Endodermal cell (in vitro differentiated cells): Measurements from ENCODE around the gene BFSP2. TPM values are rescaled to one million over a fixed set of nuclear protein-coding genes. Genes with fewer than 3 reads are reported as not detected.

ENCODE experiments used
- DNase-seq: peaks from one replicate; pipeline ENCODE4 v3.0.0-alpha.2; 2017
- H3K27ac ChIP-seq: 2 replicates; pipeline ENCODE4 v1.5.1; 2013; ENCODE audit warnings: mild to moderate bottlenecking, low read depth, low read length, moderate library complexity
- H3K27me3 ChIP-seq: 2 replicates; pipeline ENCODE4 v1.6.1; 2013; ENCODE audit warnings: mild to moderate bottlenecking, low read length, moderate library complexity; ENCODE audit not compliant: insufficient read depth, control insufficient read depth, poor library complexity, severe bottlenecking
- H3K36me3 ChIP-seq: 2 replicates; pipeline ENCODE4 v1.7.0; 2013; ENCODE audit warnings: mild to moderate bottlenecking, low read length, moderate library complexity; ENCODE audit not compliant: control insufficient read depth, insufficient read depth
- H3K4me1 ChIP-seq: one replicate; pipeline ENCODE4 v1.7.0; 2013; ENCODE audit warnings: low read length; ENCODE audit not compliant: control insufficient read depth, insufficient read depth
- H3K4me3 ChIP-seq: 2 replicates; pipeline ENCODE4 v1.5.1; 2013; ENCODE audit warnings: mild to moderate bottlenecking, low read length, moderate library complexity
- H3K9ac ChIP-seq: 2 replicates; pipeline ENCODE4 v1.6.1; 2013; ENCODE audit warnings: mild to moderate bottlenecking, low read length, moderate library complexity; ENCODE audit not compliant: poor library complexity, severe bottlenecking; ENCODE audit errors: extremely low read depth
- H3K9me3 ChIP-seq: 2 replicates; pipeline ENCODE4 v1.6.1; 2013; ENCODE audit warnings: mild to moderate bottlenecking, low read length, moderate library complexity; ENCODE audit not compliant: control insufficient read depth
- H3K27ac Mint-ChIP-seq: 2 replicates; pipeline ENCODE4 v1.8.0; 2020; ENCODE audit warnings: mixed read lengths
- H3K27me3 Mint-ChIP-seq: 2 replicates; pipeline ENCODE4 v1.8.0; 2021; ENCODE audit warnings: mild to moderate bottlenecking, mixed read lengths; ENCODE audit not compliant: insufficient read depth
- H3K36me3 Mint-ChIP-seq: 2 replicates; pipeline ENCODE4 v1.8.0; 2020; ENCODE audit warnings: low read depth, mixed read lengths
- H3K4me1 Mint-ChIP-seq: 2 replicates; pipeline ENCODE4 v1.8.0; 2020; ENCODE audit warnings: mixed read lengths
- H3K4me3 Mint-ChIP-seq: 2 replicates; pipeline ENCODE4 v1.8.0; 2020; ENCODE audit warnings: mild to moderate bottlenecking, moderate library complexity, mixed read lengths
- H3K9me3 Mint-ChIP-seq: 2 replicates; pipeline ENCODE4 v1.8.0; 2020; ENCODE audit warnings: mild to moderate bottlenecking, mixed read lengths
- WGBS, 2 experiments: methylation state at CpG; one replicate each; pipeline versions ENCODE4 v1.1.5 to v1.1.7; 2013; ENCODE audit warnings: missing lambda C conversion rate in 2 of 2, mixed read lengths in 1 of 2; ENCODE audit not compliant: insufficient coverage in 1 of 2, insufficient read length in 1 of 2; 5-methylcytosine and 5-hydroxymethylcytosine counted together
- total RNA-seq, 2 donors: library from RNA; stranded (reverse); fragmentation: NEBNext Ultra II Directional in 1 of 2; extraction: Animal tissue kit (Norgen Biotek cat#: 25700) in 1 of 2; gene quantifications; 2 replicates in 1 of 2; 3 replicates in 1 of 2; pipeline ENCODE4 v1.2.1, GENCODE V29; 2021
- TF ChIP-seq, protein P1 (sequence below): fragments of 200-600 bp; sonication (generic); conservative IDR thresholded peaks from 2 replicates; pipeline ENCODE4 v1.5.0; 2021; ENCODE audit warnings: antibody characterized with exemption, mild to moderate bottlenecking

Gene BFSP2
- total RNA-seq, 2 donors from 2014 or later: not detected

DNA sequence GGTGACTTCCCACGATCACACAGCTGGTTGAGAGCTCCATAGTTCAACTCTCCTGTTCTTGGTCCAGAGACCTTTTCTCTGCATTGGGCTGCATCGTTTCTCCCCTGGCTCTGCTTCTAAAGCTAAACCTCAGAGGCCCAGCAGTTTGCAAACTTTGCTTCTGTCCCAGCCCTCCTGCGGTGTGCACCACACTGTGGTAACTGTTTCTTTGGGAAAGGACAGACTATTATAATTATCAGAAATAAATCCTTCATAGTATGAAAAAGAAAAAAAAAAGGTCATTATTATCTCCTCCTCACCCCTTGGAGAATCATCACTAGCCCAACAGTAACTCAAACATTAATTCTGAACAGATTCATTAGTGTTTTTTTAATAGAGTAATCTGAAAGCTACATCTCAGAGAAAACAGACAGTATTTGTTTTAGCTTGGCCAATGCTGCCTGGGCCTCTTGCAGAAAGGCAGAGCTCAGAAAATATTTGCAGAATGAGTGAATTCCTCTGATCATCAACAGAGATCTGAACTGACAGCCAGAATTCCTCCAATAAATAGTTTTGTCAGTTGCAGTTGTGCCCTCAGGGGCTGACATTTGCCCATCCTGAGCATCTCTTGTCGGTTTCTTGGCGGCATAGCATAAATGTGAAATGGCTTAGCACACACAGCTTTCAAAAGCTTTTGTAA, 52.9 kb downstream of the BFSP2 start:
- TF ChIP-seq, protein P1, sequence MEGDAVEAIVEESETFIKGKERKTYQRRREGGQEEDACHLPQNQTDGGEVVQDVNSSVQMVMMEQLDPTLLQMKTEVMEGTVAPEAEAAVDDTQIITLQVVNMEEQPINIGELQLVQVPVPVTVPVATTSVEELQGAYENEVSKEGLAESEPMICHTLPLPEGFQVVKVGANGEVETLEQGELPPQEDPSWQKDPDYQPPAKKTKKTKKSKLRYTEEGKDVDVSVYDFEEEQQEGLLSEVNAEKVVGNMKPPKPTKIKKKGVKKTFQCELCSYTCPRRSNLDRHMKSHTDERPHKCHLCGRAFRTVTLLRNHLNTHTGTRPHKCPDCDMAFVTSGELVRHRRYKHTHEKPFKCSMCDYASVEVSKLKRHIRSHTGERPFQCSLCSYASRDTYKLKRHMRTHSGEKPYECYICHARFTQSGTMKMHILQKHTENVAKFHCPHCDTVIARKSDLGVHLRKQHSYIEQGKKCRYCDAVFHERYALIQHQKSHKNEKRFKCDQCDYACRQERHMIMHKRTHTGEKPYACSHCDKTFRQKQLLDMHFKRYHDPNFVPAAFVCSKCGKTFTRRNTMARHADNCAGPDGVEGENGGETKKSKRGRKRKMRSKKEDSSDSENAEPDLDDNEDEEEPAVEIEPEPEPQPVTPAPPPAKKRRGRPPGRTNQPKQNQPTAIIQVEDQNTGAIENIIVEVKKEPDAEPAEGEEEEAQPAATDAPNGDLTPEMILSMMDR: no peak
- 75 to 76% methylated on average over 4 to 5 of the region's 5 CpGs for WGBS, 2 experiments
- no peak overlapping the region for H3K9ac ChIP-seq
- no peaks in the 10 kb centered on the region for H3K9me3 ChIP-seq
- no peak overlapping the region for H3K27ac ChIP-seq
- Mint-ChIP-seq H3K36me3 (no peaks in the 10 kb centered on the region), H3K4me3 (no peak overlapping the region), H3K27ac (no peak overlapping the region), H3K9me3 (no peaks in the 10 kb centered on the region), H3K4me1 (peaks cover 20% of the 10 kb centered on the region), H3K27me3 (no peaks in the 10 kb centered on the region)
- H3K4me1 ChIP-seq: peaks cover 7% of the 10 kb centered on the region
- H3K4me3 ChIP-seq: no peak overlapping the region
- no peaks in the 10 kb centered on the region for H3K27me3 ChIP-seq
- no peak for DNase-seq
- H3K36me3 ChIP-seq: no peaks in the 10 kb centered on the region

DNA sequence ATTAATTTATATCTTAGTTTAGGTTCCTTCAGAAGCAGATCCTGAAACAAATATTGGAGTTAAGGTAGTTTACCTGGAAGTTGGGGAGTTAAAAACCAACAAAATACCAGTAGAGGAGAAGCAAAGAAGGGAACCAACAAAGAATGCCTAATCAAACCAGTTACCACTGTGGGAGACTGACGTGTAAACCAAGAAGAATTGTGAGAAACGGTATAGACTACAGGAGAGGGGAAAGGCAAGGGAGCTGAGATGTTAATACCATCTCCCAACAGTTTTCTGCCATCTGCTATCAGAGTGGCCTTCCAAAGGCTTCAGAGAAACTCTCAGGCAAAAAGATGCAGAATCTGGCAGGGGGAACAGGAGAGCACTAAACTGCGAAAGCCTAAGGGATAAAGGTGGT, 53.5 kb downstream of the BFSP2 start:
- Histone ChIP-seq H3K9ac (no peak overlapping the region), H3K4me1 (peaks cover 7% of the 10 kb centered on the region), H3K27me3 (no peaks in the 10 kb centered on the region), H3K9me3 (no peaks in the 10 kb centered on the region), H3K4me3 (no peak overlapping the region), H3K36me3 (no peaks in the 10 kb centered on the region), H3K27ac (no peak overlapping the region)
- Mint-ChIP-seq H3K27me3 (no peaks in the 10 kb centered on the region), H3K36me3 (no peaks in the 10 kb centered on the region), H3K4me1 (peaks cover 20% of the 10 kb centered on the region), H3K4me3 (no peak overlapping the region), H3K27ac (no peak overlapping the region), H3K9me3 (no peaks in the 10 kb centered on the region)
- DNase-seq: no peak
- TF ChIP-seq, protein P1: no peak
- WGBS, 2 experiments: 74 to 100% methylated on average over 1 to 3 of the region's 3 CpGs

DNA sequence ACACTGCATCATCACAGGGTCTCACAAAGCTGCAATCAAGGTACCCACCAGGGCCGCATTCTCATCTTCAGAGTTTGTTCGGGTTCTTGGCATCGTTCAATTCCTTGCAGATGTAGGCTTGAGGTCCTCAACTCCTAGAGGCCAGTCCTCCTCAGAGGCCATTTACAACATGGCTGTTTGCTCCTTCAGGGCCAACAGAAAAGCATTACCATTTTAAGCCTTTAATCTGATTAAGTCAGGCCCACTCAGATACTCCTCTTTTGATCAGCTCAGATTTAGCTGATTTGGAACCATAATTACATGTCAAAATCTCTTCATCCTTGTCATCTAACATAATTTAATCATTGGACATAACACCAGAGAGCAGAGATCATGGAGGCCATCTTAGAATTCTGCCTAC, 55.4 kb downstream of the BFSP2 start:
- Mint-ChIP-seq H3K9me3 (no peaks in the 10 kb centered on the region), H3K36me3 (no peaks in the 10 kb centered on the region), H3K4me3 (no peak overlapping the region), H3K4me1 (peaks cover 22% of the 10 kb centered on the region), H3K27me3 (no peaks in the 10 kb centered on the region), H3K27ac (no peak overlapping the region)
- Histone ChIP-seq H3K4me1 (peaks cover 7% of the 10 kb centered on the region), H3K9ac (no peak overlapping the region), H3K9me3 (no peaks in the 10 kb centered on the region), H3K4me3 (no peak overlapping the region), H3K27ac (no peak overlapping the region), H3K36me3 (no peaks in the 10 kb centered on the region), H3K27me3 (no peaks in the 10 kb centered on the region)
- TF ChIP-seq, protein P1: no peak
- no peak for DNase-seq
- WGBS, 2 experiments: 84 to 95% methylated on average over 3 of the region's 3 CpGs
